ENCODE results near the gene GNG7.
A peak's percentile ranks its signal among the peaks of the same experiment; 100 is the strongest.
"Not testable (repeated sequence)": the region's sequence is repeated elsewhere in the genome, so short reads cannot be mapped to it uniquely, and the experiment has no call there.

Gene GNG7

DNA sequence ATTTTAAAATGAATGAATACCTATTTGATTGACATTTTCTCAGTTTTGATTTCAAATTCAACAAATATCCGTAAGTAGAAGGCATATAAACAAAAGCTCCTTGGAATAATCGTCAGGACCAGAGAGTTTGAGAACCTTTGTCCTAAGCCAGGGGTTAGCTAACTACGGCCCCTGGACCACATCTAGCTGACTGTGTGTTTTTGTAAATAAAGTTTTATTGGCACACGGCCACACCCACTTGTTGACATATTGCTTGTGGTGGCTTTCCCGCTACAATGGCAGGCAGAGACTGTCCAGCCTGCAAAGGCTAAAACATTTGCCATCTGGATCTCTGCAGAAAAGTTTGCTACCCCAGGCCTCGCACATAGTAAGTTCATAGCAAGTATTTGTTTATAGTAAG lies 83.4 kb downstream of the GNG7 start:
- DNase-seq (ENCODE audit: low read depth in 2 of 2): no peak

DNA sequence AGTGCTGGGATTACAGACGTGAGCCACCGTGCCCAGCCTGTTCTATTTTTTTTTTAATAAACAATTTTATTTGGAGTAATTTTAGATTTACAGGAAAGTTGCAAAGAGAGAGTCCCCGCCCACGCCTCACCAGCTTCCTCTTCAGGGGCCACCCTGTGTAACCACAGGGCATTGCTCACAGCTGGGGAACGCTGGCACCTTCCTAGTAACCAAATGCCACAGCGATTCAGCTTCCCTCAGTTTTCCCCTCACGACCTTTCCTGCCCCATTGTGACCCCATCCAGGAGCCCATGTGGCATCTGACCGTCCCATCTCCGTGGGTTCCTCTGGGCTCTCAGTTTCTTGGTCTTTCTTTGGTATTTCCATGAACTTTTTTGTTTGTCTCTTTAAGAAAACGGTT lies 83.9 kb downstream of the GNG7 start:
- peak; percentile 69 to 77 for DNase-seq (ENCODE audit: low read depth in 2 of 2)

DNA sequence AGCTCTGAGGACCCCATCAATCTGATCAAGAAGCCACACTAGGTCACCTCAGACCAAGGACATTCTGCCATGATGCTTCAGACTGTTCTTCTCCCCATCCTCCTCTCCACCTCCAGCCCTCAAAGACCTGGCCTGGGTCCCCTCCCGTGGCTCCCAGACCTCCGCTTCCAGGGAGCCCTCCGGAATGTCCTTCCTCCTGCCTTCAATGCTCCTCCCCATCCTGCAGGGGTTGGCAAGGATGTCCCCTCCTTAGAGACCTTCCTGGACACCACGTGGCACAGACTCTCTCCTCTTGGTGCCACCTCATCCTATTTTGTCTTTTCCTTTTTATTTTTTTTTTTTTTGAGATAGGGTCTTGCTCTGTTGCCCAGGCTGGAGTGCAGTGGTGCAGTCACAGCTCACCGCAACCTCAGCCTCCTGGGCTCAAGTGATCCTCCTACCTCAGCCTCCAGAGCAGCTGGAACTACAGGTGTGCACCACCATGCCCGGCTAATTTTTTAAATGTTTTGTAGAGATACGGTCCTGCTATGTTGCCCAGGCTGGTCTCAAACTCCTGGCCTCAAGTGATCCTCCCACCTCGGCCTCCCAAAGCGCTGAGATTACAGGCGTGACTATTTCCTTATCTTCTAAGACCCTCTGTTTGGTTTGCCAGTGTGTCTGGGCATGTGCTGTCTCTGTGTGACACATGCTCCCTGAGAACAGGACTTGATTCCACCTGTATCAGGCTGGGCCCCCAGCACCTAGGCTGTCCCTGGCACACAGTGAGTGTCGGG lies 84.9 kb downstream of the GNG7 start:
- DNase-seq (ENCODE audit: low read depth in 2 of 2): no peak

DNA sequence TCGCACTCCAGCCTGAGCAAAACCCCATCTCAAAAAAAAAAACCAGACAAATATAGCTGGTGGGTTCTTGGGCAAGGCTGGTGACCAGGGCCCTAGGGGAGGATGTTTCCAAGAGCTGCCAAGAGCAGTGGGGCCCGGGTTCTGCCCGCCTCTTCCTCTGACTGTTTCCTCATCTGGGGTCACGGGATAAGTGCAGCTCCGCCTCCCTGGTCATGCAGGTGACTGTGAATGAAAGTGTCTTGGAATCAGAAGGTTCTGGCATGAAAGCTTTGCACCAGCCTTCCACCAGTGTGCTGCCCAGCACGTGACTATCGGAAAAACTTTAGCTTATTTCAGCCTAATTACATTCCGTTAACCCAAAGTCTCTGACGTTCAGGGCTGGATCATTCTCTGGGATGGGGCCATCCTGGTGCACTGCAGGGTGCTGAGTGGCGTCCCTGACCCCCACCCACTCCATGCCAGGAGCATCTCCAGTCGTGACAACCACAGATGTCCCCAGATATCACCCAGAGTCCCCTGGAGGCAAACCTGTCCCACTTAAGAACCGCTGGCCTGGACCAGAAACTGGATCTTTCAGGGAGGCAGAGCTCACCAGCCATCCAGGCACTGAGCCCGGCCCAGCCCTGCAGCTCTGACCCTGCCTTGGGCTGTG lies 85.6 kb downstream of the GNG7 start:
- peak in 1 of 2 donors; percentile 31 for DNase-seq (ENCODE audit: low read depth in 2 of 2)

DNA sequence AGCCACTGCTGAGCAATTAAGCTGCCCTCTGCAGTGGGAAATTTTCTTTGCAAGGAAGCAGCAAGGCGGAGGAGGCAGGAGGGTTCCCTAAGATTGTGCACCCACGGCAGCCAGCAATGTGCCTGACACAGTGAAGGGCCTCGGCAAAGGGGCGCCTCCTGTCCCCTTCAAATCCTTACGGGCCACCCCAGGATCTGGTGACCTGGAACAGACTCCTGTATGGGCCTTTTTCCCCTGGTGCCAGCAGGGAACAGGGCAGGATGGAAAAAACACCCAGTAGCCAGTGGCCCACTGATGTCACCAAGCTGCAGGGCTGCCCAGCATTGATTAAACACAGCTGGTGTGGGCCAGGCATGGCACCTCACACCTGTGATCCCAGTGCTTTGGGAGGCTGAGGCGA lies 86.7 kb downstream of the GNG7 start:
- no peak for DNase-seq (ENCODE audit: low read depth in 2 of 2)

DNA sequence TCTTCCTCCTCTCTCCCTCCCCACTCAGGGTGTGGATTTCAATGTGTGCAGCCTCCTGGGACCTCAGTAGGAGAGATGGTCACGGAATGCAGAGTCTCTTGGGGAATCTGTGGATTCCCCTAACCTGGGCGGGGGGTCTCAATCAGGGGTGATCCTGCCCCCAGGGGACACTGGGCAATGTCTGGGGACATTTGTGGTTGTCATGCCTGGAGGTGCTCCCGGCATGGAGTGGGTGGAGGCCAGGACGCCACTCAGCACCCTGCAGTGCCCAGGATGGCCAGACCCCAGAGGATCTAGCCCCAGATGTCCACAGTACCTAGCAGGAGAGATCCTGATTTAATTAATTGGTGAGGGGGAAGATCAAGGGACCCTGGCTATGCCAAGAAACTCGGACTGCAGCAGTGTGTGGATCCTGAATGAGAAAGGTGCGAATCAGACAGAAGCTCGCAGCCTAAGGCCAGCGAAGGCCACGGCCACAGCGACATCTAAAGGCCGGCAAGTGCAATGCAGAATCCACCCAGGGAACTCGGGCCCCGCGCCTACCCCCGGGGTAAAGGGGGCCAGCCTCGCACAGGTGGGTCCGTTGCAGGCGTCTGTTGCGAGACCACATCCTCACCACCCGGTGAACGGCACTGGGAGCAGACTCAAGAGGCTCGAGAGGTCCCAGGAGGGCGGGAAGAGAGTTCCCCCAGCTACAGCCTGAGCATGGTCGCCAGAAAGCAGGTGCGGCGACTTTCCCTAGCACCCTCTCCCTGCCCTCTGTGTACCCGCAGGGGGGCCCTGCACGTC lies 88.8 kb downstream of the GNG7 start:
- peak in 1 of 2 donors; percentile 56 for DNase-seq (ENCODE audit: low read depth in 2 of 2)

DNA sequence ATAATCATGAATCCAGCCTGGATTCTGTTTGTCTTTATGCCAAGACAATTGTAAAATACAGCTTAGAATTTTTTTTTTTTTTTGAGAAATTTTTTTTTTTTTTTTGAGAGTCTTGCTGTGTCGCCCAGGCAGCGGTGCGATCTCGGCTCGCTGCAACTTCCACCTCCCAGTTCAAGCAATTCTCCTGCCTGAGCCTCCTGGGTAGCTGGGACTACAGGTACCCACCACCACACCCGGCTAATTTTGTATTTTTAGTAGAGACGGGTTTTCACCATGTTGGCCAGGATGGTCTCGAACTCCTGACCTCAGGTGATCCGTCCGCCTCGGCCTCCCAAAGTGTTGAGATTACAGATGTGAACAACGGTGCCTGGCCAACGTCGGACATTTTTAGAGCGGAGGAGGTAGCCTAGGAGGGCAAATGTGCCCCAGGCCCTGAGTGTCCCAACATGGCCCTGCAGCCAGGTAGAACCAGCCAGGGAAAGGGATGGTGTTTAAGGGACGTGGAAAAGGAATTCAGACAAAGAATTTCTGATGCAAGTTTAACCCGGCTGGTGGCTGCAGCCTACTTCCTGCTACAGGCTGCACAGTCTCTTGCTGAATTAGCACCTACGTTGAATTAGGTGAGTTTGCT lies 89.8 kb downstream of the GNG7 start:
- no peak for DNase-seq (ENCODE audit: low read depth in 2 of 2)

DNA sequence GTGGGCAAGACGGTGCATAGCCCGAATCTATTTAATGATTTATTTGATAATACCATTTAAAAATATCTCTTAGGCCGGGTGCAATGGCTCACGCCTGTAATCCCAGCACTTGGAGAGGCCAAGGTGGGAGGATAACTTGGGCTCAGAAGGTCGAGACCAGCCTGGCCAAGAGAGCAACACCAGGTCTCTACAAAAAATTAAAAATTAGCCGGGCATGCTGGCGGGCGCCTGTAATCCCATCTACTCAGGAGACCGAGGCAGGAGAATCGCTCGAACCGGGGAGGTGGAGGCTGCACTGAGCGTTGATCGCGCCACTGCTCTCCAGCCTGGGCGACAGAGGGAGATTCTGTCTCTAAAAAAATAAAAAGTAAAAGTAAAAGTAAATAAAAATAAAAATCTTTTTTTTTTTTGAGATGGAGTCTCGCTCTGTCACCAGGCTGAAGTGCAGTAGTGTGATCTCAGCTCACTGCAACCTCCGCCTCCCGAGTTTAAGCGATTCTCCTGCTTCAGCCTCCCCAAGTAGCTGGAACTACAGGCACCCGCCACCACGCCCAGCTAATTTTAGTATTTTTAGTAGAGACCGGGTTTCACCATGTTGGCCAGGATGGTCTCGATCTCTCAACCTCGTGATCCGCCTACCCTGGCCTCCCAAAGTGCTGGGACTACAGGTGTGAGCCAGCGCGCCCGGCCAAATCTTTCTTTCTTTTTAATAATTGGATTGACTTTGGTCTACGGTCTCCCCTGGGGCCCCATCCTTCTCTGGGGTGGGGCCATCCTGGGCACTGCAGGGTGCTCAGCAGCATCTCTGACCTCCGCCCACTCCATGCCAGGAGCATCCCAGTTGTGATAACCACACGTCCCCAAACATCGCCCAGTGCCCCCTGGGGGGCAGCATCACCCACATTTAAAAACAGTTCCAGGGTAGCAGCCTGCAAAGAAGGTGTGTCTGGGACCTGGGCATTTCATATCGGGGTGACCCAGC lies 90.7 kb downstream of the GNG7 start:
- no peak for DNase-seq (ENCODE audit: low read depth in 2 of 2)

DNA sequence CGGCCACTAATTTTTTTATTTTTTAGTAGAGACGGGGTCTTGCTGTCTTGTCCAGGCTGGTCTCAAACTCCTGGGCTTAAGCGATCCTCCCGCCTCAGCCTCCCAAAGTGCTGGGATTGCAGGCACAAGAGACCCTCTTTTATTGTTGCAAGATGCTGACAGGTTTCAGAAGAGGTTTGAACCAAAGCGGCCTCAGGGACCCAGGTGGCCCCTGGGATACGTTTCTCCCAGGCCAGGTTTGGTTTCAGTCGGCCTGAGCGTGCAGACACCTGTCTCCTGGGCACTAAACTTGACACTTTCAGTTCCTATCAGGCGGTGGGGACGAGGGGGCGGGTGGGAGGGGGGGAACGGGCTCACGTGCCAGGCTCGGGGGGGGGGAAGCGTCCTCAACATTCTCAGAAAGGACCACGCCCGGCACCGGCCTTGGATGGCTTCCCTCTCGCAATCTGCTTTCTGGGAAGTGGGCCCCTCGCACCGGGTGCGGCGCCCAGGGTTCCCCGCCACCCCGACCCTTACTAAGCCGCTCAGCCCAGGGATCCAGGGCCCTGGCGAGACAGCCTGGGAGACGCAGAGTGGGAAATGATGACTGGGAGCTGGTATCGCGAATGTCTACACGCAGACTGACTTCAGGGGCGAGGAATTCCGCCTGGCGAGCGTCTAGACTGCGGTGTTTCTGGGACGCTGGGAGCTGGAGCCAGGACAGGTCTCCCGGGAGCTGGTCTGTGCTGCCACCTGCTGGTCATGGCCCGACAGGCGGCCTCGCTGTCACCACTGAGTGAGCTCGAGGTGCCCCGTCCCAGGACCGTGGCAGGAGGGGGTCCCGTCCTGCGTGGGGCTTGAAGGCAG lies 91.6 kb downstream of the GNG7 start:
- DNase-seq (ENCODE audit: low read depth in 2 of 2): peak; percentile 69 to 85

DNA sequence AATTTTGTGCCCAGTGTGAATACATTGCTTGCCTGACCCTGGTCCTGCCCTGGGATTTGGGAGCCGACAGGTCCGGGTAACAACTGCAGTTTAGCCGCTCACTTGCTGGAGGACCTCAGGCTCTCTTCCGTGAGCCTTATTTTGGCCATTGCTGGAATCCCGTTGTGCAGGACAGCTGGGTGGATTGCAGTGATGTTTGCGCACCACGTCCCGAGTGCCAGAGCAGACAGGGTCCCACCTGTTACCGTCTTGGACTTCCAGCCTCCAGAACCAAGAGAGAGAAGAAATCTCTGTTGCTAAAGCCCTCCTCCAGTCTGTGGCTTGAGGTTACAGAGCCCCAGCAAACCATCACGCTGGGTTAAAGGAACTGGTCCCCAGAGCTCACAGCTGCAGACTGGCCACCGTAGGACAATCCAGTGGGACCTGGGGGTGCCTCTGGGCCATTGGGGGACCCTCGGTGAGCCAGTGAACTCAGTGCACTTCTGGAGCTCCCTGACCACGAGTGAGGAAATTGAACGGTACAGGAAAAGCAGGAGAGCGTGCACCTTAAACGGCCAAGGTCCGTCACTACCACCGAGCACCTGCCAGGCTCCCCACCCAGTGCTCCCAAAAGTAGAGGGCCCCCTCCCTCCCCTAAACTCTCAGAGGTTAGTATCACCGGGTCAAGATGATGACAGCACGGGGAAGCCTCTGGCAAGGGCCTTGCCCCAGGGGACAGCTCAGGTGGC lies 92.9 kb downstream of the GNG7 start:
- DNase-seq (ENCODE audit: low read depth in 2 of 2): no peak

DNA sequence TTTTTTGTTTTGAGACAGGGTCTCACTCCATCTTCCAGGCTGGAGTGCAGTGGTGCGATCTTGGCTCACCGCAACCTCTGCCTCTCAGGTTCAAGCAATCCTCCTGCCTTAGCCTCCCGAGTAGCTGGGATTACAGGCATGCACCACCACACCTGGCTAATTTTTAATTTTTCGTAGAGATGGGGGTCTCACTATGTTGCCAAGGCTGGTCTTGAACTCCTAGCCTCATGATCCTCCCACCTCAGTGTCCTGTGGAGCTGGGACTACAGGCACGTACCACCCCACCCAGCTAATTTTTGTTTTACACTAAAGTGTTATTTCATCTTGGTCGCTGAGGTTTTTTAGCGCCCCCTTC lies 93.5 kb downstream of the GNG7 start:
- DNase-seq (ENCODE audit: low read depth in 2 of 2): not testable (repeated sequence)

DNA sequence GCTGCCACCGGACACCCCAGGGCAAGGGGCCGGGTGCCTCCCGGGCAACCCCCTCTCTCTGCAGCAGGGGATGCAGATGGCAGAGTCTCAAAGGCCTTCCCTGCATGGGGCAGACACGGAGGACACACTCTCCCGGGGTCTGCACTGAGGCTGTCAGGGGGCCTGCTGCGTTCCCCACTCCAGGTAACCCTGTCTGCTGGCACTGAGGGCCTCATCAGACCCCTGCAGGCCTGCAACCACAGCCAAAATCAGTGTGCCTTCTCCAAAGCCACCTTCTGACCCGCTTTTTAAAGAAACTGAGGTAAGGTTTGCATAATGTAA lies 93.9 kb downstream of the GNG7 start:
- no peak for DNase-seq (ENCODE audit: low read depth in 2 of 2)

DNA sequence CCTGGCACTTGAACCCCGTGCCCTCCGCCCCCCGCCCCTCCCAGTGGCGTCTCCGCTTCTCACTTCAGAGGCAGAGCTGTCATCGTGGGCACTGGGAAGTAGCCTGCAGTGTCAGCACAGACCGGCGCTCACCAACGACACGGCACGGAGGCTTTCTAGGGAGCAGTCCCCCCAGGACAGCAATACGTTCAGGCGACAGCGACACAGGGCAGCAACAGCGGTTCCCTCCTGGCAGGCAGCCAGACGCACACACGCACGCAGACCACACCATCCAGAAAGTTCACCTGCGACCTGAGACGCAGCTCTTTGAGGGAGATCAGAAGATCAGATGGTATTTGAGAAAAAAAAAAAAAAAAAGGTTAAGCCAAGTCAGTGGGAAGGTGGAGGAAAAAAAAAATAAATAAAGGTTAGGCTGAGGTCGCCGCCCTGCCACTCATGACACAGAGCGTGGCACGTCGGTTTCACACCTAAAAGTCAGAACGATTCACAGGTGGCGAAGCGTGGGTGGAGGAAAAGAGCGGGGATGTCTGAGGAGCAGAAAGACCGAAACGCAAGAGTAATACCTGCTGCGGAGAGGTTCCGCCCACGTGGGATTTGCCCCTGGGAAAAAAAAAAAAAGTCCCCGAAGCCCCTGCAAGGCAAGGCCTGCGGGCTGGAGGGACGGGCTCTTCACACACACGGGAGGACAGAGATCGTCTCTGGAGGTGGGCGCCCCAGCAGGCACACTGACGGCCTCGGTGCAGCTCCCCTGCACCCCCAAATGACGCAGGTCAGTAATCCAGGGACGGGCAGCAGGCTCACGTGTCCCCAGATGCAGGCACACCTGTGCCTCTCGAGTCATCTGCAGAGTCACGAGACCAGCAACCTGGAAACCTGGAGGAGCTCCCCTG lies 94.5 kb downstream of the GNG7 start:
- DNase-seq (ENCODE audit: low read depth in 2 of 2): peak; percentile 85 to 89

DNA sequence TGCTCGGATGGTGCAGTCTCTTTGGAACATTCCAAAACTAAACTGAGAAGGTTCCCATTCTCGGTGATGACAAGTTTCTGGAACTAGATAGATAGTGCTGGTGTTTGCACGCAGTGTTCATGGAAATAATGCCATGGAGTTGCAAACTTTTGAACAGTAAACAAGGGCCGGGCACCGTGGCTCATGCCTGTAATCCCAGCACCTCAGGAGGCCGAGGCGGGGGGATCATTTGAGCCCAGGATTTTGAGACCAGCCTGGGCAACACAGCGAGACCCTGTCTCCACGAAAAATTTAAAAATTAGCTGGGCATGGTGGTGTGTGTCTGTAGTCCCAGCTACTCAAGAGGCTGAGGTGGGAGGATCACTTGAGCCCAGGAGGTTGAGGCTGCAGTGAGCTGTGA lies 95.7 kb downstream of the GNG7 start:
- not testable (repeated sequence) for DNase-seq (ENCODE audit: low read depth in 2 of 2)

DNA sequence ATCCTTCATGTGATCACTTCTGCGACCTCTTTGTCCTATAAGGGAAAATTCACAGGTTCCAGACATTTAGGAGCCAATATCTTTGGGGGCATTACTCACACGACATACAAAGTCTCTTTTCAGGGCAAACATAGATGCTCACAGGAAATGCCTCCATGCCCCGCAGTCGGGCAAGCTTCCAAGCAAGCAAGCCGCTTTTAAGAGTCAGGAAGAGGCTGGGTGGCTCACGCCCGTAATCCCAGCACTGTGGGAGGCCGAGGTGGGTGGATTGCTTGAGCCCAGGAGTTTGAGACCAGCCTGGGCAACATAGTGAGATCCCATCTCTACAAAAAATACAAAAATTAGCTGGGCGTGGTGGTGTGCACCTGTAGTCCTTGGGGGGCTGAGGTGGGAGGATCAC lies 96.6 kb downstream of the GNG7 start:
- not testable (repeated sequence) for DNase-seq (ENCODE audit: low read depth in 2 of 2)

DNA sequence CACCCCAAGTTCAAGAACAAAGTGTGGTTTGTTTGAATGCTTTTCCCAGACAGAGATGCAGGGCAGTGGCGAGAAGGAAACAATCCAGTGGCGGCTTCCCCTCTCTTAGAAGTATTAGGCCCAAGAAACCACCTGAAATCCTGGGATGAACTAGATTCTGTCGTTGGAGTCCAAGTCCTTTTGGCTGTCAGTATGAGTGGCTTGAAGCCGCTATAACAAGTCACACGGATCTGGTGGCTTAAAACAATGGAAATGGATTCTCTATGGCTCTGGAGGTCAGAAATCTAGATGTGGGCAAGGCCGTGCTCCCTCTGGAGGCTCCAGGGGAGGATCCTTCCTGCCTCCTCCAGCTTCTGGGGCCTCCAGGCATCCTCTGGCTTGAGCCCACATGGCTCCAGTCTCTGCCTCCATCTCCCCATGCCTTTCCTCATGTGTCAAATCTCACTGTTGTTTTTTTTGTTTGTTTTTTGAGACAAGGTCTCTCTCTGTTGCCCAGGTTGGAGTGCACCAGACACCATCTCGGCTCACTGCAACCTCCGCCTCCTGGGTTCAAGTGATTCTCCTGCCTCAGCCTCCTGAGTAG lies 97.7 kb downstream of the GNG7 start:
- DNase-seq (ENCODE audit: low read depth in 2 of 2): no peak

DNA sequence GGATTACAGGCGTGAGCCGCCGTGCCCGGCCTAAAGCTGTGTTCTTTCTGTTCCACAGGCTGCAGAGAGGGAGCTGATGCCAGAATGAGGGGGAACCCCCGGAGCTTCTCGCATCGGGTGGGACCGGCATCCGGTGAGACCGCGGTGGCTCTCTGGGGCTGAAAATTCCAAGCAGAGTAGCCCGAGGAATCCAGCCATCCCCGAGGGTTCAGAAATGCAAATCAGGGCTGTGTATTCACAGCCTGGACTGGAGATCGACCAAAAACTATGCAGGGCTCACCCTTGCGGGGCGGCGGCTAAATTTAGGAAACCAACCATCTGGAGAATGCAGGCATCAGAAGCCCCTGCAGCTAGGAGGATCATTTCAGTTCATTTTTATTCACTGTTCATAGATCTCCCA lies 99.2 kb downstream of the GNG7 start:
- DNase-seq (ENCODE audit: low read depth in 2 of 2): no peak

Data from stimulated activated CD4-positive, alpha-beta T cell treated with anti-CD3 and anti-CD28 coated beads, Interleukin-15, amount 100 ng/mL, for 48 hours (primary cell).